GM19328 (cell line): ENCODE data around the gene KIAA1210.
"Not testable (repeated sequence)": the region's sequence is repeated elsewhere in the genome, so short reads cannot be mapped to it uniquely, and the experiment has no call there.

Experiments
- ATAC-seq: cut with Tn5 transposase; IDR thresholded peaks from one replicate; pipeline ENCODE4 v1.9.1; 2021; ENCODE audit warnings: mild to moderate bottlenecking, moderate library complexity; ENCODE audit not compliant: unreplicated experiment

Gene KIAA1210

DNA sequence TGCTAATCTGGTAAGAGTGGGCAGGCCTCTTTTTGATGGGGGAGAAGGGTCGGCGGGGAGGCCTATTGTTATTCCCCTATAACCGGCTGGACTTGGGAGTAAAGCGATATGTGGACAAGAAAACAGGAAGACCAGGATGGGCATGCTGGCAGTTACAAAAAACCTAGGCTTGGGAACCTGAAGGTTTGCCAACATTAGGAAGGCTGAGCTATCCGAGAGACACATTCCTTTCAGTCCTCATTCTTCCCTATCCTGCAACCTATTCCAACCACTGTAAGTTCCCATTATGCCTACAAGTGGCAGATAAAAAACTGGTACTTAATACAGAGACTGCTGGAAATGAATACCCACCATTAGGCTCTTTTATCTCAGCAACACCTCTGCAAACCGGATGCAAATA lies 87.2 kb downstream of the KIAA1210 start:
- ATAC-seq, result no peak

DNA sequence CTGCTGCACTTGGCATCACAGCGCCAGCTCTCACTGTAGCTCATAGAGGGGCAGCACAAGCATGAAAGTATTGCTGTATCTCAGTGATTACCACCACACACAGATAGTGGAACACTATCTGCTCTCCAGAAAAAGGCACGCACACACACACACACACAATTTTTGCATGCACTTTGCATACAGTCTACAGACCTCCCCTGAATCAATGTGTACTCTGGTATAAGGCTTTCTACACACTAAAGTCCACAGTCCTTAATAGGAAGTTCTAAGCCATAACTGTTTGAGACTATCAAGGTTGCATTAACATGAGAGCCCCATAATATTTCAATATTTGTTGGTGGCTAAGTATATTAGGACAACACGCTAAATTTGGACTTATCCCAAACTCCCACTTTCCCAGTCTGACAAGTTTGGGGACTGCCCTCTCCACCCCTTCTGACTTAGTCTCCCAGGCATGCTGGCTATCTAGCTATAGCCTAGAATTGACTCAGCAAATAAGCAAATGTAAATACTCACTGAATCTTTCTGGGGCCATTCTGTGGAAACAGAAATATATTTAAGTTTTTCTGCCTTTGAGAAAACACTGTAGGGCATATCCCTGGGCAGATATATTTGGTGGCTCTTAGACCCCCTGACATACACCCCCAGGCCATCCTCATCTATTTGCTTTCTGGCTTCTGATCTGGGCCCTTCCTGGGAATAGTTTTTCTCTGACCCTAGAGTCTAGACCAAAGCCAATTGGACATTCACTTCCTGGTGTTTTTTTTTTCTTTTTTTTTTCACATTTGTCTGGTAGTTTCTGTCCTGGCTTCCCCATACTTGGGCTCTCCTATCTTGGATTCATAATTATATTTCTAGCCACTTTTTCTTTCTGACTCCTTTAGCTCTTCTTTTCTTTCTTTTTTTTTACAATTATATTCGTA lies 91.2 kb downstream of the KIAA1210 start:
- ATAC-seq, result no peak

DNA sequence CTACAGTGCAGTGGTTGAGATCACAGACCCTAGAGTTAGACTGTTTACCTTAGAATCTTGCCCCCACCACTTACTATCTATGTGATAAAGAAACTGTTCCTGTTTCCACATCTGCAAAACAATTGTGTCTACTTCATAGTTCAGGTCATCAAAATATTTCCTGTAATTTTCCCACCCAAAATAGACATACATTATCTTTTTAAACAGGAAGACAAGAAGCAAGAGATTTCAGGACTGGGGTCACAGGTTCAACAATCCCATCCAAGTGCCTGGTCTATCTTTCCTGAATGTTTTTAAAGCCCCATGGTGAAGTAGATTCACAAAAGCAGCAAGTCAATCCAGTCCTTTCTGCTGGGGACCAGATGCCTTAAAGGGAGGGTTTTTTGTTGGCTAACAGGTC lies 96.6 kb downstream of the KIAA1210 start:
- ATAC-seq, result no peak

DNA sequence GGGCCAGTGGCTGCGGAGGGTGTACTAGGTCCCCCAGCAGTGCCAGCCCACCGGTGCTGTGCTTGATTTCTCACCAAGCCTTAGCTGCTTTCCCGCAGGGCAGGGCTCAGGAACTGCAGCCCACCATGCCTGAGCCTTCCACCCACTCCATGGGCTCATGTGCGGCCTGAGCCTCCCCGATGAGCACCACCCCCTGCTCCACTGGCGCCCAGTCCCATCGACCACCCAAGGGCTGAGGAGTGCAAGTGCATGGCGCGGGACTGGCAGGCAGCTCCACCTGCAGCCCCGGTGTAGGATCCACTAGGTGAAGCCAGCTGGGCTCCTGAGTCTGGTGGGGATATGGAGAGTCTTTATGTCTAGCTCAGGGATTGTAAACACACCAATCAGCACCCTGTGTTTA lies 98.0 kb downstream of the KIAA1210 start:
- ATAC-seq, result not testable (repeated sequence)

DNA sequence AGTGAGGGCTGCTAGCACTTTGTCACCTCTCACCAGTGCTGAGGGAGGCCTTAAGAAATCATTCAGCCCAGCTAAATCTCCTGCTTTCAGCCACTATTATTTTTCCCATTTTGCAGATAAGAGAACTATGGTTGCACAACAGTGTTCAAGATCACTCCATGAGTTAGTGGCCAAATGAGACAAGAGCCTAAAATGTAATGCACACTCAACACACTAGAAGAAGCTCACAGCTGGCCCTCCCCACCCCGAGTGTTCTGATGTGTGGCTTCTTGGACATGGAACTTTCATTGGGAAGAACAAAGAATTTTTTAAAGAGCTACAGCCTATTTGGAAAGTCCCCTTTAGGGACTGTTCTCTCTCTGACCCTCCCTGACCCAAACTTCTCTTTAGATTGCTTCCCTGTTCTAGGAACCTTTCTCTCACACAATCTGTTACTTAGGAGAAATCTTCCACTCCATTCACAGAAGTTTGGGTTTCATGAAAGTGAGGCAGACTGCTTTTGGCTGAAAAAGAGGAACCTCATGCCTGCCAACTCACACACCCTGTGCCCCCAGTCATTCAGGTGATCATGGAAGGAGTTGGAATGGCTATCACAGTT lies 98.8 kb downstream of the KIAA1210 start:
- no peak for ATAC-seq
